WTC11 (cell line): ENCODE measurements around the gene UPF1. TPM values are rescaled to one million over a fixed set of nuclear protein-coding genes. Genes with fewer than 3 reads are reported as not detected.
A peak's percentile ranks its signal among the peaks of the same experiment; 100 is the strongest.

ENCODE experiments used
- ATAC-seq: fragments of 200-7000 bp; cut with Tn5 transposase; 2 replicates; pipeline ENCODE4 v1.10.0; 2021; ENCODE audit warnings: mild to moderate bottlenecking, moderate library complexity
- CTCF ChIA-PET: fragments of 300-600 bp; sonication (Branson Sonifier 250); formaldehyde crosslinking; loops from one replicate; lab custom pipeline; 2021; ENCODE audit warnings: antibody characterized with exemption; lab: Charles Lee
- POLR2A ChIA-PET: fragments of 350-600 bp; sonication (Branson Sonifier 250); formaldehyde crosslinking; loops from one replicate; lab custom pipeline; 2021; ENCODE audit warnings: antibody characterized with exemption; lab: Charles Lee
- DNase-seq: peaks from one replicate; pipeline ENCODE4 v3.0.0; 2021; ENCODE audit warnings: low spot score
- H3K27ac Mint-ChIP-seq: 2 replicates; pipeline ENCODE4 v1.8.0; 2021; ENCODE audit warnings: mixed read lengths
- H3K27me3 Mint-ChIP-seq: 2 replicates; pipeline ENCODE4 v1.8.0; 2021; ENCODE audit warnings: low read depth, mild to moderate bottlenecking, moderate library complexity, mixed read lengths
- H3K36me3 Mint-ChIP-seq: 2 replicates; pipeline ENCODE4 v1.8.0; 2021; ENCODE audit warnings: mixed read lengths
- H3K4me1 Mint-ChIP-seq: 2 replicates; pipeline ENCODE4 v1.8.0; 2022; ENCODE audit warnings: mixed read lengths
- H3K4me3 Mint-ChIP-seq: 2 replicates; pipeline ENCODE4 v1.8.0; 2021; ENCODE audit warnings: mild to moderate bottlenecking, moderate library complexity, mixed read lengths
- H3K9me3 Mint-ChIP-seq: 2 replicates; pipeline ENCODE4 v1.8.0; 2021; ENCODE audit warnings: mixed read lengths
- CREB1 ChIP-seq: sonication (generic); formaldehyde crosslinking; IDR thresholded peaks from 2 replicates; pipeline ENCODE4 v1.8.0; 2023; ENCODE audit warnings: mild to moderate bottlenecking, missing genetic modification reagents
- ESRRA ChIP-seq: sonication (generic); formaldehyde crosslinking; IDR thresholded peaks from 2 replicates; pipeline ENCODE4 v1.8.1; 2022; ENCODE audit warnings: mild to moderate bottlenecking, missing genetic modification reagents, borderline replicate concordance
- GABPB1 ChIP-seq: sonication (generic); formaldehyde crosslinking; IDR thresholded peaks from 2 replicates; pipeline ENCODE4 v1.8.1; 2023; ENCODE audit warnings: mild to moderate bottlenecking, missing genetic modification reagents
- KAT7 ChIP-seq: sonication (generic); formaldehyde crosslinking; IDR thresholded peaks from 2 replicates; pipeline ENCODE4 v1.8.1; 2023; ENCODE audit warnings: missing genetic modification reagents, mild to moderate bottlenecking, borderline replicate concordance
- NFATC4 ChIP-seq: fragments of 250-450 bp; sonication (Bioruptor Pico); IDR thresholded peaks from 2 replicates; pipeline ENCODE4 v1.9.0; 2021; ENCODE audit warnings: mild to moderate bottlenecking
- PRRX2 ChIP-seq: fragments of 250-450 bp; sonication (Bioruptor Pico); IDR thresholded peaks from 2 replicates; pipeline ENCODE4 v1.8.0; 2021; ENCODE audit warnings: mild to moderate bottlenecking
- ZNF121 ChIP-seq: sonication (generic); formaldehyde crosslinking; IDR thresholded peaks from 2 replicates; pipeline ENCODE4 v1.8.0; 2023; ENCODE audit warnings: missing genetic modification reagents
- ZNF138 ChIP-seq: sonication (generic); formaldehyde crosslinking; conservative IDR thresholded peaks from 2 replicates; pipeline ENCODE4 v1.8.1; 2022; ENCODE audit warnings: mild to moderate bottlenecking, moderate library complexity, missing genetic modification reagents
- total RNA-seq: library from RNA; stranded (reverse); gene quantifications from 3 replicates; pipeline ENCODE4 v1.2.3, GENCODE V29; 2021
- TF ChIP-seq, protein P1 (sequence below): sonication (generic); formaldehyde crosslinking; IDR thresholded peaks from 2 replicates; pipeline ENCODE4 v1.8.1; 2023; ENCODE audit warnings: mild to moderate bottlenecking, missing genetic modification reagents, moderate library complexity
- TF ChIP-seq, protein P2 (sequence below): sonication (generic); formaldehyde crosslinking; IDR thresholded peaks from 2 replicates; pipeline ENCODE4 v1.8.1; 2023; ENCODE audit warnings: mild to moderate bottlenecking, missing genetic modification reagents
- TF ChIP-seq, protein P3 (sequence below): sonication (generic); formaldehyde crosslinking; IDR thresholded peaks from 2 replicates; pipeline ENCODE4 v1.8.0; 2022; ENCODE audit warnings: mild to moderate bottlenecking, missing genetic modification reagents
- TF ChIP-seq, protein P4 (sequence below): fragments of 250-450 bp; sonication (Bioruptor Pico); IDR thresholded peaks from 2 replicates; pipeline ENCODE4 v1.8.0; 2021; ENCODE audit warnings: mild to moderate bottlenecking
- TF ChIP-seq, protein P5 (sequence below): sonication (generic); formaldehyde crosslinking; IDR thresholded peaks from 2 replicates; pipeline ENCODE4 v1.8.1; 2022; ENCODE audit warnings: missing genetic modification reagents, borderline replicate concordance

The UPF1 gene
- total RNA-seq, 1 experiment from 2014 or later = 82.5 TPM

- H3K9me3 Mint-ChIP-seq = peaks cover 3% of the 10 kb centered on the region
- no peaks in the 10 kb centered on the region for H3K4me1 Mint-ChIP-seq
- no peak for TF ChIP-seq ESRRA (CRISPR knock-in tag)
- TF ChIP-seq, protein P1, sequence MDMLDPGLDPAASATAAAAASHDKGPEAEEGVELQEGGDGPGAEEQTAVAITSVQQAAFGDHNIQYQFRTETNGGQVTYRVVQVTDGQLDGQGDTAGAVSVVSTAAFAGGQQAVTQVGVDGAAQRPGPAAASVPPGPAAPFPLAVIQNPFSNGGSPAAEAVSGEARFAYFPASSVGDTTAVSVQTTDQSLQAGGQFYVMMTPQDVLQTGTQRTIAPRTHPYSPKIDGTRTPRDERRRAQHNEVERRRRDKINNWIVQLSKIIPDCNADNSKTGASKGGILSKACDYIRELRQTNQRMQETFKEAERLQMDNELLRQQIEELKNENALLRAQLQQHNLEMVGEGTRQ (CRISPR knock-in tag) = no peak
- TF ChIP-seq ZNF138 (CRISPR knock-in tag) = no peak
- TF ChIP-seq, protein P2, sequence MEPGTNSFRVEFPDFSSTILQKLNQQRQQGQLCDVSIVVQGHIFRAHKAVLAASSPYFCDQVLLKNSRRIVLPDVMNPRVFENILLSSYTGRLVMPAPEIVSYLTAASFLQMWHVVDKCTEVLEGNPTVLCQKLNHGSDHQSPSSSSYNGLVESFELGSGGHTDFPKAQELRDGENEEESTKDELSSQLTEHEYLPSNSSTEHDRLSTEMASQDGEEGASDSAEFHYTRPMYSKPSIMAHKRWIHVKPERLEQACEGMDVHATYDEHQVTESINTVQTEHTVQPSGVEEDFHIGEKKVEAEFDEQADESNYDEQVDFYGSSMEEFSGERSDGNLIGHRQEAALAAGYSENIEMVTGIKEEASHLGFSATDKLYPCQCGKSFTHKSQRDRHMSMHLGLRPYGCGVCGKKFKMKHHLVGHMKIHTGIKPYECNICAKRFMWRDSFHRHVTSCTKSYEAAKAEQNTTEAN (CRISPR knock-in tag) = no peak
- TF ChIP-seq, protein P3, sequence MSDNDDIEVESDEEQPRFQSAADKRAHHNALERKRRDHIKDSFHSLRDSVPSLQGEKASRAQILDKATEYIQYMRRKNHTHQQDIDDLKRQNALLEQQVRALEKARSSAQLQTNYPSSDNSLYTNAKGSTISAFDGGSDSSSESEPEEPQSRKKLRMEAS (CRISPR knock-in tag) = no peak
- no peak for TF ChIP-seq NFATC4 (CRISPR knock-in tag)
- TF ChIP-seq CREB1 (CRISPR knock-in tag) = no peak
- TF ChIP-seq, protein P4, sequence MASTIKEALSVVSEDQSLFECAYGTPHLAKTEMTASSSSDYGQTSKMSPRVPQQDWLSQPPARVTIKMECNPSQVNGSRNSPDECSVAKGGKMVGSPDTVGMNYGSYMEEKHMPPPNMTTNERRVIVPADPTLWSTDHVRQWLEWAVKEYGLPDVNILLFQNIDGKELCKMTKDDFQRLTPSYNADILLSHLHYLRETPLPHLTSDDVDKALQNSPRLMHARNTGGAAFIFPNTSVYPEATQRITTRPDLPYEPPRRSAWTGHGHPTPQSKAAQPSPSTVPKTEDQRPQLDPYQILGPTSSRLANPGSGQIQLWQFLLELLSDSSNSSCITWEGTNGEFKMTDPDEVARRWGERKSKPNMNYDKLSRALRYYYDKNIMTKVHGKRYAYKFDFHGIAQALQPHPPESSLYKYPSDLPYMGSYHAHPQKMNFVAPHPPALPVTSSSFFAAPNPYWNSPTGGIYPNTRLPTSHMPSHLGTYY (CRISPR knock-in tag) = no peak
- DNase-seq (no peak), ATAC-seq (no peak)
- no peak overlapping the region for H3K4me3 Mint-ChIP-seq
- ChIA-PET POLR2A (no interaction called here), CTCF (no interaction called here)
- H3K36me3 Mint-ChIP-seq = peaks cover 9% of the 10 kb centered on the region
- H3K27me3 Mint-ChIP-seq = no peaks in the 10 kb centered on the region; the same call in 1 of the 2 replicates
- H3K27ac Mint-ChIP-seq = no peak overlapping the region
Observed at GRCh38 chr19:18886972-18887371, 55.2 kb downstream of the UPF1 start.

DNA sequence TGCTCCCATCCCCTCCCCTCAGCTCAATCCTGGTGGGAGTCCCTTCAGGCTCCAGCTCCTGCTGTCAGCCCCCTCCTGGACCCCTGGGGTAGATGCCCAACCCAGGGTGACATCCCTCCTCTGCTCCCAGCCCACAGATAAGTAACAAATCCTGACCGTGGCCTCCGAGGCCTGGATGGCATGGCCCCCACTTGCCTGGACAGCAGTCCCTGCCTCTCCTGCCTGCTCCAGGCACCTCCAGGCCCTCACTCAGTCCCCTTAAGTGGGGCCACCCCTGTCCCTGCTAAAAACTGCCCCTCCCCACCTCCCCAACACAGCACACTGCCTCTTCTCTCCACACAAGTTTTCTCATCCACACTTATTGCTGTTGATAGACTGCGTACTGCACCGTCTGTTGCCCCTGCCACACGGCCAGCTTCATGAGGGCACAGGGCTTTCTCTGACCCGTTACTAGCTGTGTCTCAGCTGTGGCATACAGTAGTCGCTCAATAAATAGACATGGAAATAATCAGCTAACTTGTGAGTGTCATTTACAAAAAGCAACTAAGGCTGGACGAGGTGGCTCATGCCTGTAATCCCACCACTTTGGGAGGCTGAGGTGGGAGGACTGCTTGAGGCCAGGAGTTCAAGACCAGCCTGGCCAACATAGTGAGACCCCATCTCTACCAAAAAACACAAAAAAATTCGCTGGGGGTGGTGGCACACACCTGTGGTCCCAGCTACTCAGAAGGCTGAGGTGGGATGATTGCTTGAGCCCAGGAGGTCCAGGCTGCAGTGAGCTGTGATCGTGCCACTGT, 58.4 kb downstream of the UPF1 start:
- Mint-ChIP-seq H3K27me3 (no peaks in the 10 kb centered on the region; the same call in 1 of the 2 replicates), H3K4me1 (no peaks in the 10 kb centered on the region), H3K36me3 (peaks cover 5% of the 10 kb centered on the region), H3K4me3 (no peak overlapping the region), H3K27ac (no peak overlapping the region), H3K9me3 (peaks cover 3% of the 10 kb centered on the region)
- ATAC-seq (no peak), DNase-seq (no peak)
- no peak for TF ChIP-seq KAT7 (CRISPR knock-in tag)
- TF ChIP-seq ZNF121 (CRISPR knock-in tag) = peak; percentile 84
- no peak for TF ChIP-seq GABPB1 (CRISPR knock-in tag)
- ChIA-PET POLR2A (interaction anchor here (0.6 kb wide), 1 partner anchor 20 kb away, joined by 3 read pairs; no protein-coding TSS in a partner anchor), CTCF (interaction anchor here (1.6 to 2.6 kb wide), 2 partner anchors 97 to 106 kb away, joined by 3 to 8 read pairs; no protein-coding TSS in a partner anchor)

DNA sequence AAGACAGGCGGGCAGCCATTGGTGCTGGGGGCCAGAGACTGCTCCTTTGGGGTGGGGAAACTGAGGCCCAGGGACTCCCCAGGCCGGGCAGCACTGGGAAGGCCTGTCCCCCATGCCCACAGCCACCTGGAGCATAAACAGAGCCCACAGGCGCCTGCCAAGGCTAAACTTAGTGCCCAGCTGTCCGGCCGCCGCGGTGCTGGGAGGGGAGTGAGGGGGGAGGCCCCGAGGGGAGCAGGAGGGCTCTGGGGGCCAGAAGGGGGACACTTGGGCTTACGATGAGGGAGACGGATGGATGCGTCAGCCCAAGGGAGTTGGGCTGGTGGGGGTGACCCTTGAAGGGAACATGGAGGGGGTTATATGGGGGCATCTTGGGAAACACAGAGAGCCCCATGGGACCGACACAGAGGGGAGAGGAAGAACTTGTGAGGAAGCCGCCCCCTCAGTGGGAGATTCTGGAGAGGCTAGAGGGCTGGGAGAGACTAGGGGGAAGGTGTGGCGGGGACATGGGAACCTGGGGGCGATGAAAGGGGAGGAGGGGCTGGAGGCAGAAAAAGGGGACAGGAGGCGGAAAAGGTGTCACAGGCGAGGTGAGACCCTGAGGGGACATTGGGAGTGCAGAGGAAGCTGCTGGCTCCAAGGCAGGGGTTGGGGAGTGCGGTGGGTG, 62.0 kb downstream of the UPF1 start:
- POLR2A ChIA-PET = no interaction called here
- Mint-ChIP-seq H3K9me3 (no peaks in the 10 kb centered on the region), H3K4me1 (no peaks in the 10 kb centered on the region), H3K36me3 (no peaks in the 10 kb centered on the region), H3K27ac (no peak overlapping the region), H3K27me3 (peaks cover 16% of the 10 kb centered on the region), H3K4me3 (no peak overlapping the region)
- ATAC-seq (no peak), DNase-seq (no peak)
- CTCF ChIA-PET = interaction anchor here (0.6 to 3.5 kb wide), 12 partner anchors 14 to 227 kb away, joined by 3 to 35 read pairs (median 6); partner anchors contain the start of genes COPE and DDX49
- TF ChIP-seq, protein P5, sequence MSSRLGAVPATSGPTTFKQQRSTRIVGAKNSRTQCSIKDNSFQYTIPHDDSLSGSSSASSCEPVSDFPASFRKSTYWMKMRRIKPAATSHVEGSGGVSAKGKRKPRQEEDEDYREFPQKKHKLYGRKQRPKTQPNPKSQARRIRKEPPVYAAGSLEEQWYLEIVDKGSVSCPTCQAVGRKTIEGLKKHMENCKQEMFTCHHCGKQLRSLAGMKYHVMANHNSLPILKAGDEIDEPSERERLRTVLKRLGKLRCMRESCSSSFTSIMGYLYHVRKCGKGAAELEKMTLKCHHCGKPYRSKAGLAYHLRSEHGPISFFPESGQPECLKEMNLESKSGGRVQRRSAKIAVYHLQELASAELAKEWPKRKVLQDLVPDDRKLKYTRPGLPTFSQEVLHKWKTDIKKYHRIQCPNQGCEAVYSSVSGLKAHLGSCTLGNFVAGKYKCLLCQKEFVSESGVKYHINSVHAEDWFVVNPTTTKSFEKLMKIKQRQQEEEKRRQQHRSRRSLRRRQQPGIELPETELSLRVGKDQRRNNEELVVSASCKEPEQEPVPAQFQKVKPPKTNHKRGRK (CRISPR knock-in tag) = no peak
- no peak for TF ChIP-seq PRRX2 (CRISPR knock-in tag)
